HG02852 (cell line): ENCODE data around the gene KLF2.
"Not testable (repeated sequence)": the region's sequence is repeated elsewhere in the genome, so short reads cannot be mapped to it uniquely, and the experiment has no call there.

Experiments used
- ATAC-seq: cut with Tn5 transposase; IDR thresholded peaks from one replicate; pipeline ENCODE4 v1.9.1; 2021; ENCODE audit warnings: mild to moderate bottlenecking, moderate library complexity; ENCODE audit not compliant: unreplicated experiment

The KLF2 gene

GRCh38 chr19:16336571-16336970 is 11.9 kb downstream of the KLF2 start:
- ATAC-seq: no peak

GRCh38 chr19:16337809-16338469 is 13.3 kb downstream of the KLF2 start:
- ATAC-seq: no peak

- ATAC-seq: no peak
Observed at GRCh38 chr19:16338470-16339360, 14.1 kb downstream of the KLF2 start.

GRCh38 chr19:16339361-16339725 is 14.7 kb downstream of the KLF2 start:
- no peak for ATAC-seq

- no peak for ATAC-seq
Observed at GRCh38 chr19:16340092-16340491, 15.5 kb downstream of the KLF2 start.

- ATAC-seq: no peak
Observed at GRCh38 chr19:16340654-16341053, 16.0 kb downstream of the KLF2 start.

GRCh38 chr19:16342002-16342715 is 17.5 kb downstream of the KLF2 start:
- ATAC-seq: peak; percentile 50

GRCh38 chr19:16343156-16343555 is 18.5 kb downstream of the KLF2 start:
- ATAC-seq: no peak

- ATAC-seq: no peak
Observed at GRCh38 chr19:16345457-16345856, 20.8 kb downstream of the KLF2 start.

GRCh38 chr19:16347099-16347498 is 22.5 kb downstream of the KLF2 start:
- not testable (repeated sequence) for ATAC-seq

- ATAC-seq: no peak
Observed at GRCh38 chr19:16347706-16348105, 23.1 kb downstream of the KLF2 start.

GRCh38 chr19:16349551-16350152 is 25.0 kb downstream of the KLF2 start:
- ATAC-seq: no peak

GRCh38 chr19:16351133-16351809 is 26.6 kb downstream of the KLF2 start:
- no peak for ATAC-seq

GRCh38 chr19:16355293-16356043 is 30.8 kb downstream of the KLF2 start:
- ATAC-seq: no peak

- no peak for ATAC-seq
Observed at GRCh38 chr19:16358456-16358855, 33.8 kb downstream of the KLF2 start.

- no peak for ATAC-seq
Observed at GRCh38 chr19:16359074-16359473, 34.4 kb downstream of the KLF2 start.

- no peak for ATAC-seq
Observed at GRCh38 chr19:16359964-16360363, 35.3 kb downstream of the KLF2 start.

- ATAC-seq: no peak
Observed at GRCh38 chr19:16360738-16361137, 36.1 kb downstream of the KLF2 start.

- no peak for ATAC-seq
Observed at GRCh38 chr19:16361254-16361653, 36.6 kb downstream of the KLF2 start.

- no peak for ATAC-seq
Observed at GRCh38 chr19:16361926-16362325, 37.3 kb downstream of the KLF2 start.
